H1 (cell line): ENCODE measurements around the gene HDAC9. TPM values are rescaled to one million over a fixed set of nuclear protein-coding genes. Genes with fewer than 3 reads are reported as not detected.

Source experiments
- CTCF ChIA-PET: fragments of 300-600 bp; sonication (Branson Sonifier 250); formaldehyde crosslinking; loops from one replicate; lab custom pipeline; 2021; ENCODE audit not compliant: partially characterized antibody; lab: Charles Lee
- POLR2A ChIA-PET: fragments of 300-600 bp; sonication (Branson Sonifier 250); formaldehyde crosslinking; loops from one replicate; lab custom pipeline; 2021; ENCODE audit warnings: inconsistent platforms; ENCODE audit not compliant: partially characterized antibody; lab: Charles Lee
- DNase-seq, 2 experiments: peaks; one replicate each; pipeline versions ENCODE4 v3.0.0 to v3.0.0-alpha.2; 2010 to 2022; ENCODE audit warnings: low spot score in 2 of 2, low read depth in 1 of 2, mixed read lengths in 1 of 2
- FAIRE-seq: peaks from 2 replicates; lab custom pipeline; 2011; peaks lifted over from hg19 to GRCh38; lab: Jason Lieb, UNC
- H2AFZ ChIP-seq: 2 replicates; pipeline ENCODE4 v1.8.1; 2012; ENCODE audit warnings: low read length, inconsistent platforms
- H2AK5ac ChIP-seq: 2 replicates; pipeline ENCODE4 v1.6.1; 2013; ENCODE audit warnings: low read depth, low read length
- H2BK120ac ChIP-seq: replicated peaks from 2 replicates; pipeline ENCODE3; 2013; ENCODE audit warnings: low read depth, low read length, inconsistent platforms
- H2BK12ac ChIP-seq: 2 replicates; pipeline ENCODE4 v1.6.1; 2013; ENCODE audit warnings: low read depth, low read length
- H2BK15ac ChIP-seq: 2 replicates; pipeline ENCODE4 v1.6.1; 2013; ENCODE audit warnings: low read length
- H2BK20ac ChIP-seq: 2 replicates; pipeline ENCODE4 v1.6.1; 2013; ENCODE audit warnings: low read length
- H2BK5ac ChIP-seq: 2 replicates; pipeline ENCODE4 v1.6.1; 2013; ENCODE audit warnings: low read depth, low read length
- H3K14ac ChIP-seq: 2 replicates; pipeline ENCODE4 v1.6.1; 2013; ENCODE audit warnings: inconsistent platforms; ENCODE audit not compliant: insufficient read length
- H3K18ac ChIP-seq: 2 replicates; pipeline ENCODE4 v1.6.1; 2013; ENCODE audit warnings: low read length; ENCODE audit errors: extremely low read depth
- H3K23ac ChIP-seq: 2 replicates; pipeline ENCODE4 v1.6.1; 2013; ENCODE audit warnings: inconsistent platforms; ENCODE audit not compliant: insufficient read length
- H3K23me2 ChIP-seq: 2 replicates; pipeline ENCODE4 v1.6.1; 2013; ENCODE audit warnings: low read depth, low read length
- H3K27ac ChIP-seq: 2 replicates; pipeline ENCODE4 v1.6.1; 2011; ENCODE audit warnings: low read depth, low read length, inconsistent platforms
- H3K27me3 ChIP-seq, 4 experiments: replicated peaks in 1 of 4; 1 replicate in 1 of 4; 2 replicates in 3 of 4; pipeline versions ENCODE4 v1.6.1 to v1.8.1; 2011 to 2013; ENCODE audit warnings: low read length in 3 of 4, mild to moderate bottlenecking in 3 of 4, inconsistent platforms in 2 of 4, mixed read lengths in 2 of 4, moderate library complexity in 1 of 4; ENCODE audit not compliant: control insufficient read depth in 3 of 4, insufficient read depth in 3 of 4; ENCODE audit errors: extremely low read depth in 1 of 4
- H3K36me3 ChIP-seq, 4 experiments: 2 replicates each; pipeline versions ENCODE4 v1.6.1 to v1.8.1; 2011 to 2013; ENCODE audit warnings: mild to moderate bottlenecking in 4 of 4, low read length in 3 of 4, moderate library complexity in 2 of 4, control low read depth in 1 of 4, inconsistent platforms in 1 of 4; ENCODE audit not compliant: insufficient read depth in 4 of 4, control insufficient read depth in 2 of 4
- H3K4ac ChIP-seq: replicated peaks from 2 replicates; pipeline ENCODE3; 2013; ENCODE audit warnings: low read length, low read depth, mixed read lengths, inconsistent platforms; ENCODE audit not compliant: insufficient read length
- H3K4me1 ChIP-seq, 4 experiments: replicated peaks in 1 of 4; 1 replicate in 1 of 4; 2 replicates in 3 of 4; pipeline versions ENCODE4 v1.6.1 to v1.8.1; 2011 to 2013; ENCODE audit warnings: low read length in 3 of 4, inconsistent platforms in 2 of 4, mixed read lengths in 1 of 4; ENCODE audit not compliant: insufficient read depth in 4 of 4, control insufficient read depth in 3 of 4
- H3K4me2 ChIP-seq, 2 experiments: 2 replicates each; pipeline versions ENCODE4 v1.6.1 to v1.8.1; 2011 to 2013; ENCODE audit warnings: low read depth in 2 of 2, low read length in 2 of 2, control low read depth in 1 of 2, inconsistent platforms in 1 of 2, mild to moderate bottlenecking in 1 of 2; ENCODE audit not compliant: insufficient read depth in 1 of 2
- H3K4me3 ChIP-seq, 4 experiments: fragments of 200-600, 300-600 bp in 1 of 4; sonication (generic), shearing (Covaris generic), sonication (Bioruptor Twin) in 1 of 4; 2 replicates each; pipeline versions ENCODE4 v1.5.1 to v1.8.1; 2011 to 2016; ENCODE audit warnings: low read length in 4 of 4, low read depth in 3 of 4, control low read depth in 2 of 4, inconsistent platforms in 2 of 4, mild to moderate bottlenecking in 2 of 4, mixed read lengths in 1 of 4, moderate library complexity in 1 of 4; ENCODE audit not compliant: insufficient read depth in 2 of 4; ENCODE audit errors: extremely low read depth in 1 of 4
- H3K56ac ChIP-seq: replicated peaks from 2 replicates; pipeline ENCODE3; 2013; ENCODE audit warnings: low read depth, mild to moderate bottlenecking, mixed read lengths, low read length, inconsistent platforms; ENCODE audit not compliant: insufficient read length
- H3K79me1 ChIP-seq: 2 replicates; pipeline ENCODE4 v1.6.1; 2013; ENCODE audit warnings: low read depth, low read length, control low read depth
- H3K79me2 ChIP-seq, 2 experiments: 2 replicates each; pipeline versions ENCODE4 v1.6.1 to v1.8.1; 2012 to 2013; ENCODE audit warnings: low read length in 2 of 2, mild to moderate bottlenecking in 2 of 2, inconsistent platforms in 1 of 2; ENCODE audit not compliant: insufficient read depth in 2 of 2, control insufficient read depth in 1 of 2
- H3K9ac ChIP-seq, 4 experiments: replicated peaks in 1 of 4; 1 replicate in 1 of 4; 2 replicates in 3 of 4; pipeline versions ENCODE4 v1.6.1 to v1.8.1; 2011 to 2013; ENCODE audit warnings: low read depth in 3 of 4, low read length in 3 of 4, control low read depth in 2 of 4, mild to moderate bottlenecking in 2 of 4, moderate library complexity in 2 of 4, inconsistent platforms in 1 of 4; ENCODE audit errors: extremely low read depth in 1 of 4
- H3K9me3 ChIP-seq, 2 experiments: 2 replicates each; pipeline versions ENCODE4 v1.6.1 to v1.8.1; 2012 to 2013; ENCODE audit warnings: mild to moderate bottlenecking in 2 of 2, moderate library complexity in 2 of 2, control low read depth in 1 of 2, inconsistent platforms in 1 of 2, low read depth in 1 of 2, low read length in 1 of 2, mixed read lengths in 1 of 2; ENCODE audit not compliant: insufficient read depth in 2 of 2
- H4K20me1 ChIP-seq, 2 experiments: replicated peaks in 1 of 2; 2 replicates each; pipeline versions ENCODE3 to v1.8.1; 2011 to 2013; ENCODE audit warnings: inconsistent platforms in 2 of 2, low read length in 2 of 2, mild to moderate bottlenecking in 1 of 2; ENCODE audit not compliant: insufficient read depth in 2 of 2, control insufficient read depth in 1 of 2
- H4K5ac ChIP-seq: 2 replicates; pipeline ENCODE4 v1.6.1; 2013; ENCODE audit warnings: low read length, low read depth, mixed read lengths, inconsistent platforms; ENCODE audit not compliant: insufficient read length
- H4K8ac ChIP-seq: 2 replicates; pipeline ENCODE4 v1.8.0; 2013; ENCODE audit warnings: mild to moderate bottlenecking, moderate library complexity, low read length, inconsistent platforms; ENCODE audit not compliant: insufficient read depth; ENCODE audit errors: extremely low read depth
- H4K91ac ChIP-seq: replicated peaks from 2 replicates; pipeline ENCODE3; 2013; ENCODE audit warnings: low read length, mixed read lengths, inconsistent platforms; ENCODE audit not compliant: insufficient read length
- ATF3 ChIP-seq: IDR thresholded peaks from 2 replicates; pipeline ENCODE4 v1.6.1; 2011; ENCODE audit warnings: low read depth, mild to moderate bottlenecking, low read length; ENCODE audit not compliant: insufficient read depth
- BCL11A ChIP-seq, 2 experiments: IDR thresholded peaks; one replicate each; pipeline ENCODE4 v1.6.1; 2011; ENCODE audit warnings: low read depth in 2 of 2, low read length in 2 of 2, mild to moderate bottlenecking in 2 of 2
- CBX8 ChIP-seq: fragments of 300-800, 300-1000 bp; sonication (generic); IDR thresholded peaks from 2 replicates; pipeline ENCODE4 v1.7.1; 2016; ENCODE audit warnings: low read depth, low read length, borderline replicate concordance
- HDAC6 ChIP-seq: IDR thresholded peaks from one replicate; pipeline ENCODE4 v1.7.1; 2012; ENCODE audit warnings: low read depth, mild to moderate bottlenecking, inconsistent platforms, low read length, moderate library complexity
- KDM5A ChIP-seq: fragments of 200-600 bp; IDR thresholded peaks from 2 replicates; pipeline ENCODE4 v1.7.1; 2012; ENCODE audit warnings: mild to moderate bottlenecking, low read length, inconsistent platforms, mixed read lengths
- PHF8 ChIP-seq: fragments of 200-600 bp; sonication (generic); conservative IDR thresholded peaks from 2 replicates; pipeline ENCODE4 v1.7.1; 2012; ENCODE audit warnings: low read depth, mild to moderate bottlenecking, inconsistent platforms, low read length, moderate library complexity
- POLR2AphosphoS5 ChIP-seq: IDR thresholded peaks from 2 replicates; pipeline ENCODE4 v1.6.1; 2011; ENCODE audit warnings: low read depth, low read length
- POU5F1 ChIP-seq: IDR thresholded peaks from 2 replicates; pipeline ENCODE4 v1.6.1; 2011; ENCODE audit warnings: low read depth, mild to moderate bottlenecking, low read length, moderate library complexity
- RBBP5 ChIP-seq: IDR thresholded peaks from 2 replicates; pipeline ENCODE4 v1.7.1; 2012; ENCODE audit warnings: low read depth, mild to moderate bottlenecking, inconsistent platforms, low read length, moderate library complexity, borderline replicate concordance
- RXRA ChIP-seq: IDR thresholded peaks from 2 replicates; pipeline ENCODE4 v1.6.1; 2011; ENCODE audit warnings: low read depth, mild to moderate bottlenecking, low read length, moderate library complexity; ENCODE audit not compliant: insufficient read depth
- TCF12 ChIP-seq: IDR thresholded peaks from 2 replicates; pipeline ENCODE4 v1.6.1; 2011; ENCODE audit warnings: low read depth, mild to moderate bottlenecking, low read length
- TEAD4 ChIP-seq: IDR thresholded peaks from 2 replicates; pipeline ENCODE4 v1.6.1; 2012; ENCODE audit warnings: low read depth, low read length, inconsistent platforms, mixed read lengths
- WGBS, 2 experiments: shearing (Covaris generic) in 1 of 2; methylation state at CpG; one replicate each; pipeline versions ENCODE4 v1.1.6 to v1.1.7; 2013 to 2015; ENCODE audit warnings: low lambda C conversion rate in 2 of 2, mixed read lengths in 2 of 2, inconsistent platforms in 1 of 2, low coverage in 1 of 2, missing lambda C conversion rate in 1 of 2; ENCODE audit not compliant: insufficient replicate concordance in 2 of 2, insufficient coverage in 1 of 2, insufficient read length in 1 of 2; ENCODE audit errors: extremely low coverage in 1 of 2, missing lambda C conversion rate in 1 of 2; 5-methylcytosine and 5-hydroxymethylcytosine counted together
- polyA plus RNA-seq, 7 experiments: library from polyadenylated mRNA; depleted of rRNA in 3 of 7; stranded (reverse) in 5 of 7; unstranded in 2 of 7; fragments of >200 nt in 5 of 7; fragments of 200-250 nt in 2 of 7; gene quantifications; 1 replicate in 5 of 7; 2 replicates in 1 of 7; 4 replicates in 1 of 7; pipeline versions ENCODE4 v1.2.1 to v1.2.3, GENCODE V29; 2011 to 2013; ENCODE audit warnings: missing spikeins in 2 of 7, mixed read lengths in 2 of 7
- total RNA-seq: library from RNA; stranded (reverse); fragmentation: NEBNext Ultra II Directional; extraction: Animal tissue kit (Norgen Biotek cat#: 25700); gene quantifications from 2 replicates; pipeline ENCODE4 v1.2.1, GENCODE V29; 2021

HDAC9 gene
- total and polyA plus RNA-seq, 2 of the 8 experiments (the other 6 are each of a cell fraction or from before 2014, with no cell fraction given), result 9.5 to 13.1 TPM

- H4K91ac ChIP-seq, result no peak overlapping the region
- no peaks in the 10 kb centered on the region for H3K36me3 ChIP-seq
- WGBS, 2 experiments, result 92% methylated on average over 3 of the region's 3 CpGs; no CpG with 5 or more reads in 1 of the 2 experiments
- FAIRE-seq (no peak), DNase-seq (no peak)
- H3K9ac ChIP-seq, result no peak overlapping the region
- no peak overlapping the region for H2AK5ac ChIP-seq
- no peaks in the 10 kb centered on the region for H3K4me1 ChIP-seq
- H3K56ac ChIP-seq, result no peak overlapping the region
- no peak overlapping the region for H3K4ac ChIP-seq
- H3K27me3 ChIP-seq, result no peaks in the 10 kb centered on the region
- H2AFZ ChIP-seq, result no peak overlapping the region
- H3K9me3 ChIP-seq, result no peaks in the 10 kb centered on the region
- no peak overlapping the region for H3K4me2 ChIP-seq
- no peaks in the 10 kb centered on the region for H4K20me1 ChIP-seq
- no peaks in the 10 kb centered on the region for H3K79me2 ChIP-seq
- no peak overlapping the region for H4K8ac ChIP-seq
- H2BK12ac ChIP-seq, result no peak overlapping the region
- H3K27ac ChIP-seq, result no peak overlapping the region
- no peaks in the 10 kb centered on the region for H3K79me1 ChIP-seq
- H3K23ac ChIP-seq, result no peak overlapping the region
- no peak overlapping the region for H2BK120ac ChIP-seq
- no peaks in the 10 kb centered on the region for H3K23me2 ChIP-seq
- CTCF ChIA-PET, result no interaction called here
- H2BK20ac ChIP-seq, result no peak overlapping the region
- H3K14ac ChIP-seq, result no peak overlapping the region
- H3K18ac ChIP-seq, result no peak overlapping the region
- no peak overlapping the region for H2BK15ac ChIP-seq
- no peak overlapping the region for H4K5ac ChIP-seq
- H3K4me3 ChIP-seq, result no peak overlapping the region
- POLR2A ChIA-PET, result no interaction called here
- H2BK5ac ChIP-seq, result no peak overlapping the region
- TF ChIP-seq PHF8 (no peak), POLR2AphosphoS5 (no peak), ATF3 (no peak), BCL11A (IDR thresholded peaks at IDR 0.05; ENCODE audit: low read depth in 2 of 2, low read length in 2 of 2) (no peak), TCF12 (no peak), RXRA (no peak), RBBP5 (no peak), KDM5A (no peak), HDAC6 (no peak), POU5F1 (no peak), CBX8 (no peak), TEAD4 (no peak)
Measured at GRCh38 chr7:18815261-18815960, 319.9 kb downstream of the HDAC9 start.
